Measurements from ENCODE around the gene TREX2.
A peak's percentile ranks its signal among the peaks of the same experiment; 100 is the strongest.

TREX2 gene

GRCh38 chrX:153412746-153413720, 32.8 kb downstream of the TREX2 start:
- no peak for DNase-seq
- Histone ChIP-seq H3K4me1 (peaks cover 0 to 12% (median 8%) of the 10 kb centered on the region in 4 donors), H3K27ac (no peak overlapping the region), H3K4me3 (no peak overlapping the region), H3K36me3 (no peaks in the 10 kb centered on the region), H3K27me3 (peaks cover 0 to 3% of the 10 kb centered on the region in 2 donors), H3K9me3 (no peaks in the 10 kb centered on the region)
- TF ChIP-seq, protein P1, sequence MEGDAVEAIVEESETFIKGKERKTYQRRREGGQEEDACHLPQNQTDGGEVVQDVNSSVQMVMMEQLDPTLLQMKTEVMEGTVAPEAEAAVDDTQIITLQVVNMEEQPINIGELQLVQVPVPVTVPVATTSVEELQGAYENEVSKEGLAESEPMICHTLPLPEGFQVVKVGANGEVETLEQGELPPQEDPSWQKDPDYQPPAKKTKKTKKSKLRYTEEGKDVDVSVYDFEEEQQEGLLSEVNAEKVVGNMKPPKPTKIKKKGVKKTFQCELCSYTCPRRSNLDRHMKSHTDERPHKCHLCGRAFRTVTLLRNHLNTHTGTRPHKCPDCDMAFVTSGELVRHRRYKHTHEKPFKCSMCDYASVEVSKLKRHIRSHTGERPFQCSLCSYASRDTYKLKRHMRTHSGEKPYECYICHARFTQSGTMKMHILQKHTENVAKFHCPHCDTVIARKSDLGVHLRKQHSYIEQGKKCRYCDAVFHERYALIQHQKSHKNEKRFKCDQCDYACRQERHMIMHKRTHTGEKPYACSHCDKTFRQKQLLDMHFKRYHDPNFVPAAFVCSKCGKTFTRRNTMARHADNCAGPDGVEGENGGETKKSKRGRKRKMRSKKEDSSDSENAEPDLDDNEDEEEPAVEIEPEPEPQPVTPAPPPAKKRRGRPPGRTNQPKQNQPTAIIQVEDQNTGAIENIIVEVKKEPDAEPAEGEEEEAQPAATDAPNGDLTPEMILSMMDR (IDR thresholded peaks at IDR 0.05), result no peak
- intact Hi-C loops (cut with DNase I; ENCODE audit: low total_unique reads), result no loop called here

DNA sequence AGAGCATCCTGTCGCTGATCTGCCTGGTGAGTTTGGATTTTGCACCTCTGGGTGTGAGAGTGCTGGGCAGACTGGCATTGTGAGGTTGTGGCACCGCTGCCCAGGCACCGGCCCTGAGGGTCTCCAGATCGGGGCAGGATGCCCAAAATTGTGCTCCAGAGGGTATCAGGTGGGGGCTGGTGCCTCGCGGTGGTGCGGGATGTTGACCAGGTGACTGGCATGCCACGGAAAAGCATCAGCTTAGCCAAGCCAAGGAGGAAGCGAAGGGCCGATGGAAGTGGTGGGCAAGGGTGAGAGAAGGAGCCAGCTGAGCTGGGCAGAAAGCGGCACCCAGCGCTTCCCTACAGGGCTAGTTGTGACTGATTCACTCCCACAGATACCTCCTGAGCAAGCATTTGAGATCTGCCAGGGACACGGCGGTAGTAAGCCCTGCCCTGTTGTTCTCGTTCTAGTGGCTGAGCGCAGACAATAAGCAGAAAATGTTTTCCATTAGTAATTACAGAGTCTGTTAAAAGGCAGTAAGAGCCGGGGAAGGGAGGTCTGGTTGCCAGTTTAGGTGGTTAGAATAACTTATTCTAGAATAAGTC, 33.8 kb downstream of the TREX2 start:
- H3K9me3 ChIP-seq, result no peaks in the 10 kb centered on the region
- peak overlapping the region; percentile 44 to 57 for H3K4me3 ChIP-seq
- H3K27me3 ChIP-seq, result peaks cover 0 to 3% of the 10 kb centered on the region in 2 donors
- TF ChIP-seq, protein P1 (IDR thresholded peaks at IDR 0.05), result no peak
- no peak for DNase-seq
- no peak overlapping the region for H3K27ac ChIP-seq
- no peaks in the 10 kb centered on the region for H3K36me3 ChIP-seq
- intact Hi-C loops (cut with DNase I; ENCODE audit: low total_unique reads), result no loop called here
- peaks cover 0 to 12% (median 8%) of the 10 kb centered on the region in 4 donors for H3K4me1 ChIP-seq

DNA sequence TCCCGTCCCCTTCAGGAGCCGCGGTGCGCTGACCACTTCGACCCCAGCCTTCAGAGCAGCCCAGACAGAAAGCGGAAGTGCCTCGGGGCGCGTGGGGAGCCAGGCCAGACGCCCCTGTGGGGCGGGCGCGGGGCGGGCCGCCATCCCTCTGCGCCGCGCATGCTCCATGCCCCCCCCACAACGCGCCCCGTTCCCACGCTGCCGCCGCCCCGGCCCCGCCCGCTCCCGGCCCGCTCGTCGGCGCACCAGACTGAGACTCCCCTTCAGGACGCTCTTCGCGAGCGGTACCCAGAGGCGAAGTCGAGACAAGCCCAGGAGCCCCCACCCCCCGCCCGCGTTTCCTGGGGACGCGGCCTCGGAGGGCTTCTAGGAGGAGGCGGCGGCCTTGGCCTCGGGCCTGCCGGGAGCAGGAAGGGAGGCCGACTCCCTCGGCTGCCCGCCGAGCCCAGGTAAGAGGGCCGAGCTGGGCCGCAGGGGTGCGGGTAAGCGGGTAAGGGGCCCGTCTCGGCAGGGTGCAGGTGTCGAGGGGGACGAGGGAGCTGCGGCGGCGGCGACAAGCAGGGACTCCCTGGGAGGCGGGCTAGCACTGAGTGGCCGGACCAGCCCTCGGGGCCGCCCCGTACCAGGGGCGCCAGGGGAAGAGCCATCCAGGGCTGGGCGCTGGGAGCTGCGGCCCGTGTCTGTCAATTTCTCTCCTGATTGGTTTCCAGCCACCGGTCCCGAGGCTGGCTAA, 34.4 kb downstream of the TREX2 start, which contains the start of gene ZFP92:
Gene ZFP92 (plus strand): TSS at position 218 of the 733 bp plus-strand sequence. CDS start 6,851 bp downstream, outside the sequence.
- intact Hi-C loops (cut with DNase I; ENCODE audit: low total_unique reads), result no loop called here
- H3K4me1 ChIP-seq, result peaks cover 0 to 12% (median 8%) of the 10 kb centered on the region in 4 donors
- H3K27me3 ChIP-seq, result peaks cover 0 to 3% of the 10 kb centered on the region in 2 donors
- H3K27ac ChIP-seq, result no peak within 1 kb of the TSS
- H3K36me3 ChIP-seq, result no peaks in the 10 kb centered on the region
- H3K4me3 ChIP-seq, result peak within 1 kb of the TSS; percentile 44 to 57
- TF ChIP-seq, protein P1 (IDR thresholded peaks at IDR 0.05), result no peak
- no peaks in the 10 kb centered on the region for H3K9me3 ChIP-seq
- no peak for DNase-seq

DNA sequence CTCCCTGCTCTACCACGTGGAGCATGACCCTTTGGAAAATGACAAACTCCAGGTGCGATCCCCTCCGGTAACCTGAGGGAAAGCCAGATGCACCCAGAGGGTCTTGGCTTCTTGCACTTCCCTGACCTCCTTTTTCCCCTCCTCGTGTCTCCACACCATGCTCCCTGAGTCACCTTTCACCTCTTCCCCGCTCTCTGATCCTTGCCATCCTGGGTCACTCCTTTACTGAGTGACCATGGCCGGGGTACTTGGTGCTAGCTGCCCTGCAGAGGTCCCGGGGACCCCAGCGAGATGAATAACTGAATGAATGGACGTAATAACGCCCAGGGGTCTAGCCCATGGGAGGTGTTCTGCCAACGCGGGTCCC, 35.0 kb downstream of the TREX2 start:
- H3K36me3 ChIP-seq, result no peaks in the 10 kb centered on the region
- intact Hi-C loops (cut with DNase I; ENCODE audit: low total_unique reads), result no loop called here
- no peaks in the 10 kb centered on the region for H3K9me3 ChIP-seq
- TF ChIP-seq, protein P1 (IDR thresholded peaks at IDR 0.05), result no peak
- H3K27ac ChIP-seq, result no peak overlapping the region
- no peak for DNase-seq
- H3K27me3 ChIP-seq, result peaks cover 0 to 3% of the 10 kb centered on the region in 2 donors
- H3K4me3 ChIP-seq, result peak overlapping the region; percentile 44 to 57
- peaks cover 0 to 12% (median 8%) of the 10 kb centered on the region in 4 donors for H3K4me1 ChIP-seq

- Histone ChIP-seq H3K27me3 (peaks cover 0 to 3% of the 10 kb centered on the region in 2 donors), H3K36me3 (no peaks in the 10 kb centered on the region), H3K9me3 (no peaks in the 10 kb centered on the region), H3K4me1 (peaks cover 0 to 12% (median 8%) of the 10 kb centered on the region in 4 donors), H3K4me3 (no peak overlapping the region), H3K27ac (no peak overlapping the region)
- no peak for DNase-seq
- TF ChIP-seq, protein P1 (IDR thresholded peaks at IDR 0.05), result no peak
- intact Hi-C loops (cut with DNase I; ENCODE audit: low total_unique reads), result no loop called here
Observed at GRCh38 chrX:153410373-153410772, 35.5 kb downstream of the TREX2 start.

Measured in tibial artery (tissue), 4 donors.